GM18861 (cell line): ENCODE measurements around the gene LITAF.
"Not testable (repeated sequence)": the region's sequence is repeated elsewhere in the genome, so short reads cannot be mapped to it uniquely, and the experiment has no call there.

Source experiments
- ATAC-seq: cut with Tn5 transposase; IDR thresholded peaks from one replicate; pipeline ENCODE4 v1.9.1; 2021; ENCODE audit not compliant: unreplicated experiment

Gene LITAF

DNA sequence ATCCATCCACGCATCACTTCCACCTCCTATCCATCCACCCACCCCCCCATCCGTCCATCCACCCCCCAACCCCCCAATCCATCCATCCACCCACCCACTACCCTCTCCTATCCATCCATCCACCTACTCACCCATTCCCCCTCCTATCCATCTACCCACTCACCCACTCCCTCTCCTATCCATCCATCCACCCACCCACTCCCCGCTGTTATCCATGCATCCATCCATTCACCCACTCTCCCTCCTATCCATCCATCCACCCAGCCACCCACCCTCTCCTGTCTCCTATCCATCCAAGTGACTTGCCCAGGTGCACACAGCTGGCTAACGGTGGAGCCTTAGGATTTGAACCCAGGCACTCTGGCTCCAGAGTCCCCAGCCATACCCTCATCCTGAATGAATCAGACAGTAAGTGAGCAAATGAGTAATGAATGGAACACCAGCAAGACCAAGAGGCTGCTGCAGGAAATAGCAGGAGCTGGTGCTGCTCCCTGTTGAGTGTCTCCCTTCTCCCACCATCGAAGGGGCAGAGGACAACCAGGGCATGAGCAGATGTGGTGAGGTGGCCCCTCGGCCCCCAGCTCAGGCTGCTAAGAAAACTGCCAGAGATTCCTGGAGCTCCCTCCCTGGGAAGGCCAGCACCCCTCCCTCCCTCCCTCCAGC, 62.5 kb downstream of the LITAF start:
- no peak for ATAC-seq

GRCh38 chr16:11521055-11521454, 65.7 kb downstream of the LITAF start:
- no peak for ATAC-seq

GRCh38 chr16:11520442-11520841, 66.3 kb downstream of the LITAF start:
- ATAC-seq, result no peak

DNA sequence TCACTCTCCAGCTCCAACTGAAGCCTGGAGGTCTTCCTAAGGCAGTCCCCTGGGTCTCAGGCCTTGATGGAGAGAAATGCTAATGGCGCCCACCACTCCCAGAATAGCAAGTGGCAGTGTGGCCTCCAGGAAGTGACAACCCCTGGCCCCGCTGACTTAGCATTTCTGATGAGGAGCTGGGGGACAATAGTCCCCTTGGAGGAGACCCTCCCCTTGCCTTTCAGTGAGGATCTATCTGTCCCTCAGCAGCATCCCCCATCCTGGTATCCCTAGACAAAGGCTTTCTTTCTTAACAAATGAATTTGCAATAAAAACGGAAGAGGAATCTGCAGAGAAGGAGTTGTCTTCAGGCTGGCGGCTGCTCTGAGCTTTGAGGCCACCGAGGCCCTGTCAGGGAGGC, 68.8 kb downstream of the LITAF start:
- ATAC-seq, result no peak

DNA sequence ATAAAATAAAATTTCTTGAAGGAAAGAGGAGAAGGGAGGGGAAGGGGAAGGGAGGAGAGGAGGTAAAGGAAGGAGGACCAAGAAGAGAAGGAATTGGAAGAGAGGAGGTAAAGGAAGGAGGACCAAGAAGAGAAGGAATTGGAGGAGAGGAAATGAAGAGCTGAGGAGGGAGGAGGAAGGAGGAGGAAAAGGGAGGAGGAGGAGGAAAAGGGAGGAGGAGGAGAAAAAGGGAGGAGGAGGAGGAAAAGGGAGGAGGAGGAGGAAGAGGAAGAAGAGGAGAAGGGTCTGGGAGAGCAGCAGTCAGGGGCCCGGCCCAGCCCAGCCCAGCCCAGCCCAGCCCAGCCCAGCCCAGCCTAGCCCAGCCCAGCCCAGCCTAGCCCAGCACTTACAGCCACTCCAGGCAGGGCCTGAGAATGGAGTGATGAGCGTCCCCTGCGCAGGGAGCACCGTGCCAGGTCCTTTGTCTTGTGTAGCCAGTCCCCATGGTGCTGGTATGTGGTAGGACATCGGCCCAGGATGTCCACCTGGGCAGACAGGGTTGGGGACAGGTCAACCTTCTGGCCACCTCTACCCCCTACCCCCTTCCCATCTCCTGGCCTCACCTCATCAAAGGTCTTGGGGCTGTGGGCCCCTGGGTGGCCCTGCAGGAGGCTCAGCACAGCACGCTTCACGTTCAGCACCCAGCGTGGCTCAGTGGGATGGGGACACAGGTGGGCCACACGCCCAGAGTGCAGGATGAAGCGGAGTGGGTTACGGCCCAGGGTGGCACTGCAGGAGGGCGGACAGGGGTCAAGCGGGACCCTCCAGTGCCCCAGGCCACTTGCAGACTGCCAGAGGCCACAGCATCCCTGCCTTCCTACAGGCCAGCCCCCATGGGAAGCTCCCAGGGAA, 70.9 kb downstream of the LITAF start:
- ATAC-seq, result no peak

GRCh38 chr16:11514283-11514682, 72.4 kb downstream of the LITAF start:
- ATAC-seq, result no peak

- not testable (repeated sequence) for ATAC-seq
These were observed 73.4 kb downstream of the LITAF start for GRCh38 chr16:11513366-11513765.

DNA sequence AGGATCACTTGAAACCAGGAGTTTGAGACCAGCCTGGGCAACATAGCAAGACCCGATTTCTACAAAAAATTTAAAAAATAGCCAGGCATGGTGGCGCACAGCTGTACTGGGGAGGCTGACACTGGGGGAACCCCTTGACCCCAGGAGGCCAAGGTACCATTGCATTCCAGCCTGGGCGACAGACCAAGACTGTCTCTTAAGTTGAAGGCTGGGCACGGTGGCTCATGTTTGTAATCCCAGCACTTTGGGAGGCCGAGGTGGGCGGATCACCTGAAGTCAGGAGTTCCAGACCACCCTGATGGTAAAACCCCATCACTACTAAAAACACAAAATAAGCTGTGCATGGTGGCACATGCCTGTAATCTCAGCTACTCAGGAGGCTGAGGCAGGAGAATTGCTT, 74.9 kb downstream of the LITAF start:
- ATAC-seq, result no peak

DNA sequence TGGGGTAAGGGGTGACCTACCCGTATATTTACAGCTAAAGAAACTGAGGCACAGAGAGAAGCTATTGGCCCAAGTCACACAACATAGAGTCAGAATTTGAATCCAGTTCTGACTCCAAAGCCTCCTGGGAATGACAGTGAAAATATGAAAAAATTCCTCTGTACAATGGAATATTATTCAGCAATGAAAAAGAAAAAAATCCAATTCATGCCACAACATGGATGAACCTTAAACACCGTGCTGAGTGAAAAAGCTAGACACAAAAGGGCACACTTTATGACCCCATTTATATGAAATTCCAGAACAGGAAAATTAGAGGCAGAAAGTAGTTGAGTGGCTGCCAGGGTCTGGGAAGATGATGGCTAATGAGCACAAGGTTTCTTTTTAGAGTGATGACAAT, 75.4 kb downstream of the LITAF start:
- no peak for ATAC-seq

GRCh38 chr16:11510178-11510973, 76.3 kb downstream of the LITAF start:
- no peak for ATAC-seq

DNA sequence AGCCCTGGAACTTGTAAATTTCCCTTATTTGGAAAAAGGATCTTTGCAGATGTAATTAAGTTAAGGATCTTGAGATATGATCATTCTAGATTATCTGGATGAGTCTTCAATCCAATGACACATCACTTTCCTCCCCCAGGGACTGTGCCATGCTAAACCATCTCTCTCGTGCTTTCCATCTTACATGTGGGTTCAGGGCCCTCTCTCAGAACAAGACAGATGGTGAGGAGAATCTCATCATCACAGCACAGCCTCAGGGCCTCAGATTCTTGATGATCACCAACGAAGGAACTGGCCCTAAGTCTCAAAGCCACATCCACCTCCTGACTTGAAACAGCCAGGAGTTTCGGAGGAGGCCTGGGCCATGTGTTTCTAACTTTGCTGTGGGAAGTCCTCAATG, 78.7 kb downstream of the LITAF start:
- ATAC-seq, result no peak

DNA sequence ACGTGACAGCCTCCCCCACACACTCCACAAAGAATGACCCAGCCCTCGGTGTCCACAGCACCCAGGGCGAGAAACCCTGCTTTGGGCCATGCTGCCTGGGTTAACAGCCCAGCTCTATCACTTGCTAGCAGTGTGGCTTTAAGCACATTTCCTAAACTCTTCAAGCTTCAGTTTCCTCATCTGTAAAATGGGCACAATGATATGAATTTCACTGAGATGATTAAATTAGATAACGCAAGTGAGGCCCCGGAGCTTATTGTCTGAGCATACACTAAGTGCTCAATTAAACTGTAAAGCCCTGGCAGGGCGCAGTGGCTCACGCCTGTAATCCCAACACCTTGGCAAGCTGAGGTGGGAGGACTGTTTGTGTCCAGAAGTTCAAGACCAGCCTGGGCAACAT, 79.4 kb downstream of the LITAF start:
- no peak for ATAC-seq

GRCh38 chr16:11506741-11507305, 79.9 kb downstream of the LITAF start:
- no peak for ATAC-seq

DNA sequence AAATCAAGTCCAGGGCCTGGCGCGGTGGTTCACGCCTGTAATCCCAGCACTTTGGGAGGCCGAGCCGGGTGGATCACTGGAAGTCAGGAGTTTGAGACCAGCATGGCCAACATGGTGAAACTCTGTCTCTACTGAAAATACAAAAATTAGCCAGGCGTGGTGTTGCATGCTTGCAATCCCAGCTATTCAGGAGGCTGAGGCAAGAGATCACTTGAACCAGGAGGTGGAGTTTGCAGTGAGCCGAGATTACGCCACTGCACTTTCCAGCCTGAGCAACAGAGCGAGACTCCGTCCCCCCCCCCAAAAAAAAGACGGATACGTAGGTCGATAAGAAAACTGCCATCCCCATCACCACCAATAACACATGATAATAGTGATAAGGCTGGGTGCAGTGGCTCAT, 82.5 kb downstream of the LITAF start:
- not testable (repeated sequence) for ATAC-seq

- no peak for ATAC-seq
These were observed 83.2 kb downstream of the LITAF start for GRCh38 chr16:11503566-11503965.

DNA sequence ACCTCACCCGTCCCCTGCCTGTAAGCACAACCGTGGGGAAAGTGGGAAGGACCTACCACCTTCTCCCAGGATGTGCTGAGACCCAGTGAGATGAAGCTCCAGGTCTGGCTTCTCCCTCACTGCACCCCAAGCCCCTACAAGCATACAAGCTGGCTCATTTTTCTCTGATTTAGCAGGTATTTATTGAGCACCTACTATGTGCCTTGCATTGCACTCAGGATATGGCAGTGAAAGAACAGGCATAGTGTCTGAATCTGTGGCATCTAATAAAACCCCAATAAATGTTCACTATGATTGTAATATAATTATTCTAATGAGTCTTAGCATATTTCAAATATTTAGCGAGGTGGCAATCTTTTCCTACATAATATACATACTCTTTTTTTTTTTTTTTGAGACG, 84.5 kb downstream of the LITAF start:
- ATAC-seq, result no peak

DNA sequence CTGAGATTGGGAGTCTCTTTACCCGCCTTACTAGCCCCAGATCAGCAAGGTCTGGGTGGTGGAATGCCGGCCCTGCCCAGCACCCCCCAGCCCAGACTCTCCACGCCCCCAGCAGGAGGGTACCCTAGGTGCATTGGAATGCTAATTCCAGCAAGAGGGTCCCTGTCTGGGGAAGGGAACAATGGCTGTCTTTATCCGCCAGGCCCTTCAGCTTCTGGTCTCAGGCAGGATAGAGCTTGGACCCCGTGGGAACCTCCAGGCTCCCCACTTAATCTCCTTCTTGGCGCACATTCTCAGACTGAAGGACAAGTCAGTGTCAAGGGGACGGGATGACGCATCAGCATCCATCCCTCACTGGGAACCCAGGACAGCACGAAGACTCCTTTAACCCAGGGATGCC, 85.1 kb downstream of the LITAF start:
- no peak for ATAC-seq

DNA sequence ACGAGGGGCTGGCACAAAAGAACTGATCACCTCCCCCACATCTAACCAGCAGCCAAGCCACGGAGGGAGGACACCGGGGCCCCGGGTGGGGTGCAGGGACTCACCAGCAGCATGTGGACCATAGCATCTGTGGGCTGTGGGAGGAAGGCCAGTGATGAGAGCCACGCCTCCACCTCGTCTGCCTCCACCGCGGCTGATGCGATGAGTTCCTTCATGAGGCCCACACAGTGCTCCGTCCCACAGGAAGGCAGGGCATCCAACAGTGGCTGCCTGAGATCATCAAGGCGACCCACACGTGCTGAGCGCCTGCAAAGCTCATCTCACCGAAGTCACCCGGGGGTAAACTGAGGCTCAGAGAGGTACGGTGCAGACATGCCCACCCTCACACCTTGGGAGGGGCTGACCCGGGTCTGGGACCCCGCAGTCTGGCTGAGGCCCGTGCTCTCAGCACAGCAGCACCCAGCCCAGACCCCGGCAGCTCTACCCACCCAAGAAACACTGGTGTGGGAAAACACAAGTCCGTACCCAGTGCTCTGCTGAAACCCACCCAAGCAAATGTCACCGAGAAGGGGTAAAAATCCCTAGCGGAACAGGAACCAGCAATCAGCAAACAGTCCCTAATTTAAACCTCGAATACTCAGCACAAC, 85.9 kb downstream of the LITAF start:
- no peak for ATAC-seq

- no peak for ATAC-seq
These were observed 87.2 kb downstream of the LITAF start for GRCh38 chr16:11499295-11500089.

DNA sequence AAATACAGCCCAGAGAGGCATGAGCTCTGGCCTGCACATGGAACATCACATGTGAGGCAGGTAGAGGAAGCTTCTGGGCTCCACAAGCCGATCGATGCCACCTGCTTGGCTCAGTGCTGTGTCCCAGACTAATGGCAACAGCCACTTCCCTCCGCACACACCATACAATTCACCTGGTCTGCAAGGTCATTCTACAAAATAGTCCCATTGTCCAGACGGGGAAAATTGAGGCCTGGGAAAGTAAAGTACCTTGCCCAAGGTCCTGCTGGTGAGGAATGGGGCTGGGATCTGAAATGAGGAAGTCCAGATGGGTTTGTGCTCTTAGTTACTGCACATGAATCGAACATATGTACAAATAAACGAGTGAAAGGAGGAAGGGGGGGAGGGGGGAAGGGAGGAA, 88.0 kb downstream of the LITAF start:
- ATAC-seq, result no peak
